Stimulated activated CD4-positive, alpha-beta T cell treated with anti-CD3 and anti-CD28 coated beads, Interleukin-15, amount 100 ng/mL, for 48 hours (primary cell): ENCODE results near the gene N4BP2L2.

Experiments used
- DNase-seq, 2 donors: peaks; one replicate each; pipeline ENCODE4 v3.0.0-alpha.2; 2020; ENCODE audit warnings: low read depth in 2 of 2

The N4BP2L2 gene

DNA sequence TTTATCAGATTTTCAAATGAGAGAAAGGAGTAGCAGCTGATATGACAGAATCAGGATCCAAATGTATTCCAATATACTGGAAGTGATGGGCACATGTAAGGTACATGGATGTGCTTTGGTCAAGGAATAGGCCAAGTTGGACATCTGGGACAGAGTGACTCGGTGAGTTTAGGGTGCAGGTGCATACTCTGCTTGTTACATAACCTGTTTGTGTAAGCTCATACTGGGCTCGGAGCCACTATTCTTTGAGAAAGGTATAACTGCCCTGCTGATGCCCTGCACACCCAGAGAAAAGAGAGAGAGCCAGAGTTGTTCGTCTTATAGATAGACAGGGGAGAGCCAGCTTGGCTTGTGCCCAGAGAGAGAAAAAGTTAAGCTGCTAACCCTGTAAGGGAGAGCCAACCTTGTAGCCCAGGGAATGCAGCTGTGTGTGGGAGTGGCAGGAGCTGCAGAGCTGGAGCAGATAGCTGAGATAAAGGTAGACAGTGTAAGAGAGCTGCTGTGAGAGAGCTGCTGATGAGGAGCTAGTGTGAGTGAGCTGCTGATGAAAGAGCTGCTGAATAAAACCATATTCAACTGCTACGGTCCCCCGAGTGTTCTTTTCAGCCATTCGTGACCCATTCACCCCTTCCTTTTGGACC, 70.0 kb downstream of the N4BP2L2 start:
- DNase-seq, result no peak

DNA sequence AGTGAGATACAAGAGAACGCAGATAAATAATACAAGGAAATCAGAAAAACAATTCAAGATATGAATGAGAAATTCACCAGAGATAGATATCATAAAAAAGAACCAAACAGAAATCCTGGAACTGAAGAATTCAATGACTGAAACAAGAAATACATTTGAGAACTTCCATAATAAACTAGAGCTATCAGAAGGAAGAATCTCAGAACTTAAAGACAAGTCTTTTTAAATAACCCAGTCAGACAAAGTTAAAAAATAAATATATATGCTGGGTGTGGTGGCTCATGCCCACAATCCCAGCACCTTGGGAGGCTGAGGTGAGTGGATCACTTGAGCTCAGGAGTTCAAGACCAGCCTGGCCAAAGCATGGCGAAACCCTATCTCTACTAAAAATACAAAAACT, 82.0 kb downstream of the N4BP2L2 start:
- DNase-seq, result no peak

DNA sequence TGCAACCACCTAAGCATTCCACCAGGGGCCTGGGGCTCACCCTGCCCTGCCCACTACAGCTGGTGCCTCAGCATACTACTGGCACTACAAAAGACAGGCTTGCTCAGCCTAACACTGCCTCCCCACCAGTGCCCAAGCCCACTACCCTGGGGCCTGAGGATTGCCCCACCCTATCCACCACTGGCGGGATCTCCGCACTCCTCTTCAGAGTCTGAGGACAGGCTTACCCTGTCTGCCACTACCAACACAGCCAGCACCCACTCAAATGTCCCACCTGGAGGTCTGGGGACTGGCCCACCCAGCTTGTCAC, 83.0 kb downstream of the N4BP2L2 start:
- DNase-seq, result no peak

DNA sequence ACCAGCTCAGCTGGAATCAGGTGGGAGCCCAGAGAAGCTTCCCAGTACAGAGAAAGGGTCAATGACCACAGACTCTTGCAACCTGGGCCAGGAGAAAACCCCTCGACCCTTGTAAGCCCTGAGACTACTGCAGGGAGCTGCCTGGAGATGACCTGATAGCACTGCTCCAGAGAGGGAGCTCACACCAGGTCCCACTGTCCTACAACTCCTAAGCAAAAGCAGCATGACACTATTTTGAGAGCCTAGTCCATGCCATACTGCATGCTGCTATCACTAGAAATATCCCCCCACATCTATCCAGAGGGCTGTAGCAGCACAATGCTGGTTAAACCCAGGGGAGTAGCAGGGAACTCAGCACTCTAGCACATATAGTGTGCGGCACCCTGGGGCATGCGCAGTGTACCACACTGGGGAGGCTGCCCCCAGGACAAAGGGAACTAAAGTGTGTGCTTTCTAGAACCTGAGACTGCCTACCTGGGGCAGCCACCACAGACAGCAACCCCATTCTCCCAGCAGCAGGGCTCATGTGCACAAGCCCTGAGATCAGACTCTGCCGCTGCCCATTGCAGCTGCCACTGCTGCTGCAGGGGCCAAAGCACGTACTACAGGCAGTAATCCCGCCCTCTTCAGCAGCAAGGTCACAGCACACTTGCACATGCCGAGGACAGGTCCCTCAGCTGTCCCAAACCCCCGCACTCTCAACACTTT, 83.6 kb downstream of the N4BP2L2 start:
- DNase-seq, result no peak

DNA sequence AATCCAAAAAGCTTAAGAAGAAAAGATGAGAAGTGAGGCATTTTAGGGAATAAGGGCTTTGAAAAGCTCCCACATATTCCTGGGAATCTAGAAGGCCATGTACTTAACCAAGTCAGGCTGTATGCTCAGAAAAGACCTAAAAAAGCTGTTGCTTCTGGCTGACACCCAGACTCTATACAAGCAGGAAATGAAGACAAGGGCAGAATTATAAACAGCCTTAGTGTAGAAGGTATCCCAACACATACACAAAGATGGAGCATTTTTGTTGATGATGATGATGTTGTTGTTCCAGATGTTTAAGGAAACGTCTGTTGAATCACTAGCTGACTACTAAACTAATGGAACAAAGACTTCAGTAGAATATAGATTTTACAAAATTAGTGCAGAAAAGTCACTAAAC, 84.6 kb downstream of the N4BP2L2 start:
- DNase-seq, result no peak

DNA sequence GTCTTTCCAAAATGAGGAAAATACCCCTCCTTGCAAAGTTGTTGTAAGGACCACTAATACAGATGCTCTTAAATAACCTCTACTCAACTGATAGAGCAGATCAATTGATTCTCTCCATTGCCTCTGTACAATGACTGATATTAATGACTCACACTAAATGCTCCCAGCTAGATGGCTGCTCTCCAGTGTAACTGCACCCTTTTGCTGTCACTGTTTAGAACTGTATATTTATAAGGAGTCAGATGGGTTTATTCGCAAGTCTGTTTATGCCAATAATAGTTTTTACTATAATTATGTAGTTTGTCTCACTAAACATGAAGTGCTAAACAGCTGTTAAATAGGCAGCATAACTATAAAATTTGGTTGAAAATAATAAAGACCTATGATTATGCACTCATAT, 89.6 kb downstream of the N4BP2L2 start:
- no peak for DNase-seq

DNA sequence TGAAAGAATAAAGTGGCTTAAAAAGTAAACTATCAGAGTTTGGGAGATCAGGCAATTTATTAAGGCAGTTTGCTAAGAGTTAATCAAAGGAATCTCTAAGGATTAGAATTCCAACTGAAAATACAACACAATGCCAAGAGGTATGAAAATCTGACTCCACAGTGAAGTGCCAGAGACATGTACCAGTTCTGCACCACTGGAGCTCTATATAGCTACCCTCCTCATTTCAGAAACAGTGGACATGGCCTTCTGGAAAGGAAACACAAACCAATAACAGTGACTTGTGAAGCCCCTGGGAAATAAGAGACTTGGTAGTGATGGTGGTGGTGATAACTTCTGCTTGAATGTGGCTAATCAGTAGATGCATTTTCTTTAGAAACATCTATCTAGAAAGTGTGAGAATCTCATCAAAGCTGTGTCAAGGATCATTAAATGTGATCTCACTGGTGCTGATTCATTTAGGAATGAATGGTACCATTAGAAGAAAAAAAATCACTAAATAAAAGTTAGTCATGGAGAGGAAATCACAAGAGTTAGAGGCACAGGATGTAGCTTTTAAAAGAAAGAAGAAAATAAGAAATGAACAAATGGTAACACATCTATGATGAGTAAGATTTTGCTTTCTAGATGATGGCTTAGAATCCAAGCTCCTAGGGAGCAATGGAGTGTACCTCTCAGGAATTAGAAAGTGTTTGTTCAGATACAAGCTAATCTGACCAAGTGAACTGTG, 90.5 kb downstream of the N4BP2L2 start:
- DNase-seq, result no peak

DNA sequence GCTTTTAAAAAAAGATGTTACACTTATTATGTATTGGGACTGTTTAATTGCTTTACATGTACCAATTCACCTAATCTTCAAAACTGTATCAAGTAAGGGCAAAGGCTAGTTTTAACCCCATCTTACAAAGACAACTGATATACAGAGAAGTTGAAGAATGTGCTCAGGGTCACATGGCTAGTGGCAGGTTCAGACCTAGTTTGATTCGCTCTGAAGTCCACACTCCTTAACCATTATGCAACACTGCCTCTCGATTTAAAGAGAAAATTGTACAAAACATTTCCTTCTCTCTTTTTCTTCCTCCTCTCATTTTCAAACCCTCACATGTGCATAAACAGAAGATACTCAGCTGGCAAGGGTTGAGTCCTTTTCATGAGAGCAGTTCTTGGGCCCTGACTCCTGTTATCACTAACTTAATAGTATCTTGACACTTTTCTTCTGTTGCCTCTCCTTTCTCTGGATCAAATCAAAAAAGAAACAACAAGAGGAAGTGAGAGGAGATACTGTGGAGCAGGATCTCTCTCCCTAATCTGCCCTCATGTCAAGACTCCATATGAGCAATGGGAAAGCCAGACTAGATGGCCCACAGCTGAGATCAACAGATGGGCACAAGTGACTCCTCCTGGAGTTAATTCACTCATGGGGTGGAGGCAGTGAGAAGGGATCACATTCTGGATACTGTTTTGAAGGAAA, 91.7 kb downstream of the N4BP2L2 start:
- DNase-seq, result no peak

DNA sequence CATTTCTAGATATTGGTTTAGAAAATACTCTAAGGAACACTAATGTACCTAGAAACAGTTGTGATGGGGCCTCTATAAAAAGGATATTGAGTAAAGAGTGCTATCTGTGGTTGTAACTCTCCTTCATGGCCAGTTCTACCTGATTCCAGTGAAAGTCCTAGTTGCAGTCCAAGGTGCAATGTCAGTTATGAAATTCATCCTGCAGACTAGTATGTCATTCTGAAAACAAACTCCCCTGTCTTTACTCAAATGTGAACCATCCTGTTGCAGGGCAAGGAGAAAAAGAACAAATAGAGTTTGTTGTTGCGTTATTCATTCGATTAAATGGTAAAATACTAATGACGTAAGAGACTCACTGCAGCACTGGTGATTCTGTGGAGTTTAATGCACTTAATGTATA, 92.4 kb downstream of the N4BP2L2 start:
- no peak for DNase-seq

DNA sequence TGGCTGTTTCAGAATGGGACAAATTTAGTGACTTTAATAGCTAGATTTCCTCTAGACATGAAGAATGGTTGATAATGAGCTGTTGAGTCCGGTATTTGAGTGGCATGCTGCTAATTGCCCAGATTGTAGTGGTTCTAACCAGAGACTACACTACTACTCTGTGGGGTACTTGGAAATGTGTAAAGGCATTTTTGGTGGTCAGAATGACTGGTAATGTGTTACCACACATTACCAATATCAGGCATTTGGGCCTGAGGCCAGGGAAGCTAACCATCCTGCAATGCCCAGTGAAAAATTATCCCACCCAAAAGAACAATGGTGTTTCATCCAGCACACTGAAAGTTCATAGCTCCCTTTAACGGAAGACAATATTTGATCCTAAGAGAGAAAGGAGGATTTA, 93.1 kb downstream of the N4BP2L2 start:
- no peak for DNase-seq

DNA sequence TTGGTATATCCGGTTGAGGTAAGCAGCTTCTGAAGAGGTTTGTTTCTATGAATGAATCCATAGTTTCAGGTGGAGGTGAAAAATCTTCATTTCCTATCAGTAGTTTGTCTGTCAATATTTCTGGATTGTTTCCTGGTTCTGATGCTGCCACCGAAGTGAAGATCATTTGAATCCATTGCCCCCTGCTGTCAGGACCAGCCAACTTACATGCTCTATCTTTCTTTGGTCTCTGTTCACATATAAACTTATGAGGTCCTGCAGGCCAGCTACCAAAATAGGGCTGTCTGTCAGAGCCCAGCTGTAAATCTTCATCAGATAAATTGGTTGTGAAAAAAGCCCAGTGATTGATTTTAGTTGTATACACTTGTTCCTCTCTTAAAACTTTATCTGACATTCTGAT, 95.5 kb downstream of the N4BP2L2 start:
- DNase-seq, result no peak

DNA sequence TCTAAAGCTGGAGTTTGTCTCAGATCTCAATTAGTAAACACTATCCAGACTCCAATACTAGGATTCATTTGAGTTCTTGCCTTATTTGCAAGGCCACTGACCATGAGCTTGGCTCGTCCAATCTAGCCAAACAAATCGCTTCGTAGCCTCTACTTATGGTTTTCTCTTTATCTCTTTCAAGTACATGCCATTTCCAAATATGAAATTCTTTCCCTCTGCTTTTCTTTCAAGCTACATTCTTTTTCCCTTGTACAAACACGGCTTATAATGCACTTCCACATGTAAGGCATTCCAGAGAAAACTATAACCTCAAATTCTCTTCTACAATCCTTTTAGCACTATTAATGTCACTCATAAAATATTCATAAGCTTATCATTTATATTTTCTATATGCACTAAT, 99.7 kb downstream of the N4BP2L2 start:
- DNase-seq, result no peak

DNA sequence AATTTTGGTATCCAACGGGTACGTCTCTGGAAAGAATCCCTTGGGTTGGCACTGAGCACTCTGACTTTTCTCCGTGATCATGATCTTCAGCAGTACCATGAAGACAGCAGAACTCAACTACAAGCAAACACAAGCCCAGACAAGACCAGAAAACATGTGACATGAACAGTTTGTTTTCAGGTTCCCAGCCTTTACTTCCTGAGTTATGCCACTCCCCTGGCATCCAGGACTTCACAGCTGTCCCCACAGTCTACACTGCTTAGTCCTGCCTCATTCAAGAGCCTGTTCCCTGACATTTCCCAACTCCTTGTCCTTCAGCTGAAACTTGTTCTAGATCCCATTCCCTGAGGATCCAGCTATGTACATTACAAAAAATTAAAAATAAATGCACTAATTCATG, 105.7 kb downstream of the N4BP2L2 start:
- DNase-seq, result no peak

DNA sequence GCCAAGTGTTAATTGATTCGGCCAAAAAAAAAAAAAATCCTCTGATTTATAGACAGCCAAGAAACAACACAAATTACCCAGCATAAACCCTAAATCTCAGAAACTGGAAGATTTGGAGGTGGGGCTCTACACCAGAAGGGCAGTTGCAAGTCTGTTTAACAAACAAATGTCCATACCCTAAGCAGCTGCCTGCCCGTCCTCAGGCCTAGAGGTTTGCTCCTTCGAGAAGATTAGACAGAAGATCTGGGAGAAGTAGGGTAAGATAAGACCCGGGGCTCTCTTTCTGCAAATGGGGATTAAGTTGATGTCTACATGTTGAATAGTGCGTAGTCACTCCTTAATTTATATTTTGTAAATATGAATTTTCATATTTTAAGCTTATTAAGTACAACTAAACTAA, 107.2 kb downstream of the N4BP2L2 start:
- DNase-seq, result no peak

DNA sequence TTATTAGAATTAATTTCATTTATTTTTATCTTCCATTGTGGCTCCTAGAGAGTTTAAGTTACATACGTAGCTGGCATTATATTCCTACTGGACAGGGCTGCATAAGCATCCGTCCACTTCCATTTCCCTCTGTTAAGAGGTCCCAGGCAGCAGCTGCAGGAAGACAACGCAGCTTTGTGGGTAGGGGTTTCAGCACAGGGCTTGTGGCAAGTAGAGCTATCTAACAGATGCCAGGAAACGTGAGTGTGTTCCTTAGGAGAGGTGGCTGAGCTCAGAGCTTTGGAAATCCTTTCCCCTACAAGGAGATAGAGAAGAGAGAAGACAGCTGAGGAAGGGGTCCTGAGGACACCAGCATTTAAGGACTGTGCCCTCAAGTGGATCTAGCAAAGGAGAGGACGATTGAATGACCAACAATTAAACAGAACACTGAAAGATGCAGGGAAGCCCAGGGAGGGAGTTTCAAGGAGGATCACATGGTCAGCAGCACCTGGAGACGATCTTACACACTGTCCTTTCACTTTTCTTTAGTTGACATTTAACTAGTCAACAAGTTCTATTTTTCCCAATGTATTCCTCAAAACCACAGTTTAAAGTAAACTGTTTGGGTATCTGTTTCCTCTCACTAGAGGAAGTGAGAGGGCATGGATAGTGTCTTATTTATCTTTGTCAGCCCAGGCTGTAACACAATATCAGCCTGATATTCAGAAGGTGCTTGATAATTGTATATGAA, 108.4 kb downstream of the N4BP2L2 start:
- no peak for DNase-seq

DNA sequence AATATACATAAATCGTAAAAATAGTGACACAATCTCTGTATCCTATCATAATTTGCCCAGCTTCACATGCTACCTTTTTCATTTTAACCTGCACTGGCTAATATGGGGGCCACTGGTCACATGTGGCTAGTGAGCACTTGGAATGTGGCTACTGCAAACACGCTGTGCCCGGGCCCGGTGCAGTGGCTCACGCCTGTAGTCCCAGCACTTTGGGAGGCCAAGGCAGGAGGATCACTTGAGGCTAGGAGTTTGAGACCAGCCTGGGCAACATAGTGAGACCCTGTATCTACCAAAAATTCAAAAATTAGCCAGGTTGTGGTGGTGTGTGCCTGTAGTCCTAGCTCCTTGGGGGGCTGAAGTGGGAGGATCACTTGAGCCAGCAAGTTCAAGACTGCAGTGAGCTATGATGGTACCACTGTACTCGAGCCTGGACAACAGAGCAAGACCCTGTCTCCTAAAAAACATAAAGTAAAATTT, 109.1 kb downstream of the N4BP2L2 start:
- DNase-seq, result no peak

DNA sequence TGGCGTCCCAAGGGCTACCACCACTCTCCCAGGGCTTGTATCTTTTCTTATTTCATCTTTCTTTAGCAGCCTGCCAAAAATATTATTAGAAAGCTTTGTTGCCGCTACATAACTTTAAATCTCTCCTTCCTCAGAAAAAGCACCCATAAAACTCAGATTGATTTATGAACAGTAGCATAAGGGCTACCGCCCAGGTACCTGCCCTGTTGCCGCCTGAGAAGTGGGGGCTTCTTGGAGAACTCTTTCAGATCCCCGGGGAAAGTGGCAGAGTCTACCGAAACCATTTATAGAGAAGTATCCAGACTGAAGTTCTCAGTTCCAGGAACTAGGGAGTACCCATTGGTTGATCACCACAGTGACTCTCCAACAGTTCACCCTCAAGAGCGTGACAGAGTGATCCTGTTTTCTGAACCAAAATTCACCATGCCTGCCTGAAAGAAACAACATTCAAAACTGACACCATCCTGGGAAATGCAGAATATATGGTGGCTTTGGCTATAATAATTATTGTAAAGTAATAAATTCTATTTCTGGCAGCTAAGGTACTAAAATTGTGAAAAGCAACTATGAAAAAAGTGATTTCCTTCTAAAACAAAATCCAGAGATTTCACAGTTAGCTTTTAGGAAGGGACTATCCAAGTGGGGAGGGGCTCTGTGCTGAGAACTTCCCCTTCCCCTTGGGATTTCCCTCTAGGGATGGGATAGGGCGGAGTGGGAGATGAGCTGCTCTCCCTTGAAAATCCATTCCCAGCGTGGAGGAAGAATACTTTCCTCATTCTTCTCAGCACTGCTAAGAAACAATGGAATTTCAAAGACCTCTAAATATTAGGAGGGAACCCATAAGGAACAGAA, 109.8 kb downstream of the N4BP2L2 start:
- DNase-seq, result no peak

DNA sequence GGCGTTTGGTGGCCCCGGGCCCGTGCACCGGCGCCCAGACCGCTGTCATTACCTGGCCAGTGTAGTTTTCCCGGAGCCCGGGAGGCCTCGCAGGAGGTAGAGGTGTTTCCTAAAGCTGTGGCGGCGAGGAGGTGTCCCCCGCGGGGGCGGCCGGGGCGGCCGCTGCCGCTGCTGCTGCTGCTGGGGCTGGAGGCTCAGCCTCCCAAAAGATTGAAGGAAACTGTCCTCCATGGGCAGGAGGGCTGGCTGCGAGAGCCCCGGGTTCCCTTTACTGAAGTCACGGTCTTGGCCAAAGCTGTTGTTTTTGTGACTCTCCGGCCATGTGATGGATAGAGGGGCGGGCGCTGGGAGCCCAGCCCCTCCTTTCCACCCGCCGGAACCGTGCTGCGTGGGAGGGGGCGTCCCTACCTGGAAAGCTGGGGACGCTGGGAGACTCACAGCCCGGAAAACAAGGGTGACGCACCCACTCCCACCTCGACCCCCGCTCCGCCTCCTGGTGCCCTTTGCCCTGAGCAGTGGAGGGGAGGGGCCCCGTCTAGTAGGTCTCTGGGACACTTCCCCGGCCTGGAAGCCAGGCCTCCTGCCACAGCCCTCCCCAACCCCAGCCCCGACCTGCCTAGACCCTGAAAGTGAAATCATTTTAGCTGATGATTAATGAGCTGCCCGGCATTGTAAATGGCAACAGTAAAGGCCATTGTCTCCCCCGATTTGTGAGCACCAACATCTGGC, 110.6 kb downstream of the N4BP2L2 start, which contains the start of gene N4BP2L1:
Gene N4BP2L1 (minus strand): TSS at position 279 of the 729 bp plus-strand sequence. CDS start 48 bp downstream, at position 231.
- DNase-seq, result peak; percentile 73 to 84

DNA sequence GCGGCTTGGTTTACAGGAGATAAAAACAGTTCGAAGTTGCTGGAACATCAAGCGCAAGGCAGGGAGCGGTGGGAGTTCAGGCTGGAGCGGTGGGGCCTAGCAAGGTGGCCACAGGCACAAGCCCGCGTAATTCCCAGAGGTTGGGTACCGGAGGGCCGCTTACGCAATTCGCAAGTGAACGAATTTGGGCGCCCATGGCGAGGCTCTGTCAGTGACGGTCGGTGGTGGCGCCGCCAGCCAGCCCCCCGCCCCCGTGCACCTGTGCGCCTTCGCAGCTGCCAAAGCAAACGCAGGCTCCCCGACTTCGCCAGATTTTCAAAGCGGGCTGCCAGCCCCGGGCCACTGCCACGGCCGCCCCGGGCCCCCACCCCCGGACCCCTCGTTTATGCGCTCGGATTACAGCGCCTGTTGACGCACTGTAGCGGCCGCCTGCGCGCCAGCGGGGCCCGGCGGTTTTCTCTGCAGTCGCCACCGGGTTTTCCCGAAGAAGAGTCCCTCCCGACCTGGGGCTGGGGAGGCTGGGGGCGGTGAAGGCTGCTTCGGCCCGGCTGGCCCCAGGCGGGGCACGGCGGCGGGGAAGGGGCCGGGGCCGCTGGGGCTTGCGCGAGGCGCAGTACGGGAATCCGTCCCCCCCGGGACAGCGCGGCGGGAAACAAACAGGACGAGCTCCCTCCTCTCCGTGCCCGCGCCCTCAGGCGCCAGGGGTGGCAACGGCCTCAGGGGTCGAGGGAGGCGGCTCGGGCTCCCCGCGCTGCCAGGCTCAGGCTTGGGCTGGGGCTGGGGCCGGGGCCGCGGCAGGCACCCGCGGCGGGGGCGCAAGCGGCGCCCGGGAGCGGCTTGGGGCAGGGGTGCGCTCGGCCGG, 111.4 kb downstream of the N4BP2L2 start:
- DNase-seq, result no peak
